GM19324 (cell line): ENCODE data around the gene TNK1.
"Not testable (repeated sequence)": the region's sequence is repeated elsewhere in the genome, so short reads cannot be mapped to it uniquely, and the experiment has no call there.

Experiments used
- ATAC-seq: cut with Tn5 transposase; IDR thresholded peaks from one replicate; pipeline ENCODE4 v1.9.1; 2021; ENCODE audit warnings: mild to moderate bottlenecking, moderate library complexity; ENCODE audit not compliant: unreplicated experiment, low FRiP score

TNK1 gene

DNA sequence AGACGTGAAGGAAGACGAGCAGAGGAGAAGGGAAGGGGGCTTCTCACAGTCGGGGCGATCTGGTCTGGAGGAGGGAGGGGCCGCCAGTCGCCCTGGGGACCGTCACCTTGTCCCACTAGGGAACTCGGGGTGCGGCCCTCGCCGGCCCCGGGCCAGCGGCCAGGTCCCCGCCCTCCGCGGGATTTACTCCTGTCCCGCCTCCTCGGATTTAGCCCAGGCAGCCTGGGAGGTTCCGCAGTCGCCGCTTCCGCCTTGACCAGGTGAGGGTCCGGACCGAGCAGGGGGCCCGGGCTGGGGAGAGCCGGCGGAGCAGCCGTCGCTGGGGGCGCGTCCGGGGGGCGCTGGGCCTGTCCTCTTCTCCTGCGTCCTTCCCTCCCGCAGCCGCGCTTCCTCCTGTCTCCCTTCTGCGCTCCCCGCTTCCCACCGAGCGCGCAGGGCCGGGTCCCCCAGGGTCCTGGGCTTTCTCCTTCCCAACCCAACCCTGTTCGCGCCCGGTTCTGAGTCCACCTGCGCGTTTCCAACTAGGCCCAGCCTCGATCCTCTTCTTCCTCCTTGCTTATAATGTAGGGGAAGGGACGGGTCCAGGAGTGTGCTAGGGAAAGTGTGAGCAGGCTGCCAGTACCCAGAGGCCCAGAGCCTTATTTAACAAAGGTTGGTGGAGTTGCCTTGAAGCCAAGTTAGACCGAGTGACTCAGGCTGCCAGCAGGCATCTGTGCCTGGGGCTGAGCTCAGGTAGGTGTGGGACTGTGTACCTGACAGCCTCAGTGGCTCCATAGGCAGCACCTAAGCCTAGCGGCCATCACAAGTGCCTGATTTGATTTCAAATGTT lies at the start of gene TNK1:
Gene TNK1 (plus strand): TSS at position 235 of the 829 bp plus-strand sequence. CDS start 1,838 bp downstream, outside the sequence.
- no peak for ATAC-seq

DNA sequence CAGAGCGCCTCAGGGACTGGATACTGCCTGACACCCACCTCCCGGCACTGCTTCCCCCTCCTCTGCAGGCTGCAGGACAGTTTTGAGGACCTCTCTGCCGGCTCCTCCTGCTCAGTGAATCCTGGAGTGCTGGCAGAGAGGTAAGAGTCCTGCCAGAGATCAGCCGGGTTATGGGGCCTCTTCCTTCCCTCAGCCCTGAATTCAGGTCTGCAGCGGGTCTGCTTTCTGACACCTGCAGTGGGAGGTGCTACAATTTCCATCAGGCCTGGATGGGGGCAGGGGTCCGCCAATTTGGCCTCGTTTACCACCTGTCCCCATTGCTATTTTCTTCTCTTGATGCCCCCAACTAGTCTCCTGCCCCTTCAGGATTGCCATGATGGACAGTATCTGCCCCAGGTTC lies 48.8 kb upstream of the TNK1 start:
- no peak for ATAC-seq

DNA sequence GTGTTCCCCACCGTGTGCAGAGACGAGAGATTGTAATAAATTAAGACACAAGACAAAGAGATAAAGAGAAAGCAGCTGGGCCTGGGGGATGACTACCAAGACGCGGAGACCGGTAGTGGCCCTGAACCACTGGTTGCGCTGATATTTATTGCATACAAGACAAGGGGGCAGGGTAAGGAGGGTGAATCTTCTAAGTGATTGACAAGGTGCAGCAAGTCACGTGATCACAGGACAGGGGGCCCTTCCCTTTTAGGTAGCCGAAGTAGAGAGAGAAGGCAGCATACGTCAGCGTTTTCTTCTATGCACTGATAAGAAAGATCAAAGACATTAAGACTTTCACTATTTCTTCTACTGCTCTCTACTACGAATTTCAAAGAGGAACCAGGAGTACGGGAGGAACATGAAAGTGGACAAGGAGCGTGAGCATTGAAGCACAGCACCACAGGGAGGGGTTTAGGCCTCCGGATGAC lies 48.3 kb upstream of the TNK1 start:
- ATAC-seq, result not testable (repeated sequence)

DNA sequence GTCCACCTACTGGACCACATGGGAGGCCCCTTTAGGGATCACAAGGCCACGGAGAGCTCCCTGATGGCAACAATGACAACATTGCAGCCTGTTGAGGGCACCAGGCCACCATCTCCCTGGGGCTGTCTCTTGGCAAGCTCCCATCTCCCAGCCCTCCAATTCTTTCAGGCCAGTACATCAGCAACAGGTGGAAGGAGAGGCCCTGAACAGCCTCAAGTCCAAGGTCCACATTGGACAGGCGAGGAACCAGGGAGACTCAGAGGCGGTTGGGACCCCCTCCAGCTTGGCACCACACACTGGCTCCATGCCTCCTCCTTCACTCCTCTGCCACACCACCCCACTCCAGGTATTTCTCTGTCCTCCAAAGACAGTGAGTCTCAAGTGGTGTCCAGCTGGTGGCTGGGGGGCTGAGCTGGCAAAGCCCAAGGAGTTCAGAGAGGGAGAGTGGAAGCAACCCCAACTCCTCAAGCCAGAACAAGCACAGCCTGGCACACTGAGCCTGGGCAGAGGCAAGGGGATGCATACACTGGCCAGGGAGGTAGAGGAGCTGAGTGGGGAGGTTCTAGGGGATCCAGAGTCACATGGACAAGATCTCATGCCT lies 45.9 kb upstream of the TNK1 start:
- ATAC-seq, result no peak

DNA sequence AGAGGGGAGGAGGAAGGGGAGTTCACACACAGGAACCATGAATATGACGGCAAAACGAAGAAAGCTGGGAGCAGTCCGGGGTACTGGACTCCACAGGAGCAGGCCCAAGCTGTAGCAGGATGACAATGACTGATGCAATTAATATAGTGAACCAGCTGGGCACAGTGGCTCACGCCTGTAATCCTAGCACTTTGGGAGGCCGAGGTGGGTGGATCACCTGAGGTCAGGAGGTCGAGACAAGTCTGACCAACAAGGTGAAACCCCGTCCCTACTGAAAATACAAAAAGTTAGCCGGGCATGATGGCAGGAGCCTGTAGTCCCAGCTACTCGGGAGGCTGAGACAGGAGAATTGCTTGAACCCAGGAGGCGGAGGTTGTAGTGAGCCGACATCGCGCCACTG lies 45.1 kb upstream of the TNK1 start:
- not testable (repeated sequence) for ATAC-seq

DNA sequence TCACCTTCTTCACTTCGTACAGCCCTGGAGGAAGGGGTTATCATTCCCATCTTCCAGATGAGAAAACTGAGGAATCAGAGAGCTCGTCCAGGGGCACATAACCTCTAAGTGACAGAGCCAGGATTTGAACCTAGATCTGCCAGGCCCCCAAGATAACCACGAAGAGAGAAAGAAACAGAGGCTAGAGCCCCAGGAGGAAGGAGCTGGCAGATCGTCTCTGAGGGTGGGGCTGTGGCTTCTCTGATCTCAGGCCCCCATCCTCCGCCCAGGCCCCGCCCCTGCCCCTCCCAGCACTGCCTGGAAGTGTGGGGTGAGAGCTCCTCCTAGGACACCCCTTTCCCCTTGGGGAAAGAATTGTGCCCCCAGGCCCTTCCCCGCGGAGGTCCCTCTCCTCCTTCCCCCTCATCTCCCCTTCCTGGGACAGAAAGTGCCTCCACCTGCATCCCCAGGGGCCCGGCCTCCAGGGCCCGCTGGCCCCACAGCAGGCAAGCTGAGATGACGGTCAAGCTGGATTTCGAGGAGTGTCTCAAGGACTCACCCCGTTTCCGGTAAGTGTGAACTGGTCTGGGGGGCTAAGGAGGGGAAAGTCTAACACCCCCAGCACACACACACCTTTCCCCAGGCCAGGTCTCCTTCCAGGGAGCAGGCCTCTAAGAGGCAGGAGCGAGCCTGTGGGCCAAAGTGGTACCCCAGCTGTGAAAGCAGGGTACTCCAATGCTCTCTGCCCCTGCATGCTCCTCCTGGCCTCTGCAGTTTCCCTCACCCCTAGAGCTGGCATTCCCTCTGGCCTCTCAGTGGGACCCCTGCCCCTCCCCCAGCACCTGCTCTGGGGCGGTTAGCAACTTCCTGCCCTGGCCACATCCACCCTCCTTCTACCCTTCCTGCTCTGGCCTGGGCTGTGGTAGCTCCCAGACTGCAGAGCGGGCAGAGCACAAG lies 44.4 kb upstream of the TNK1 start, which contains the start of gene ACAP1:
Gene ACAP1 (plus strand): TSS at position 290 of the 936 bp plus-strand sequence. CDS start 206 bp downstream, at position 496.
- ATAC-seq, result peak; percentile 75

DNA sequence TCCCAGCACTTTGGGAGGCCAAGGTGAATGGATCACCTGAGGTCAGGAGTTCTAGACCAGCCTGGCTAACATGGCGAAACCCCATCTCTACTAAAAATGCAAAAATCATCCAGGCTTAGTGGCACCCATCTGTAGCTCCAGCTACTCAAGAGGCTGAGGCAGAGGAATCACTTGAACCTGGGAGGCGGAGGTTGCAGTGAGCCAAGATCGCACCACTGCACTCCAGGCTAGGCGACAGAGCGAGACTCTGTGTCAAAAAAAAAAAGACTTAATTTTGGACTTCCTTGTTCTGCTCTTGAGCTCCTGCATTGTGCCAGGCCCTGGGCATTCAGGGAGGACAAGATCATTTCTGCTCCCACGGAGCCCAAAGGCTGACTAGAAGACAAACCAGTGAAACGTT lies 43.3 kb upstream of the TNK1 start:
- not testable (repeated sequence) for ATAC-seq

DNA sequence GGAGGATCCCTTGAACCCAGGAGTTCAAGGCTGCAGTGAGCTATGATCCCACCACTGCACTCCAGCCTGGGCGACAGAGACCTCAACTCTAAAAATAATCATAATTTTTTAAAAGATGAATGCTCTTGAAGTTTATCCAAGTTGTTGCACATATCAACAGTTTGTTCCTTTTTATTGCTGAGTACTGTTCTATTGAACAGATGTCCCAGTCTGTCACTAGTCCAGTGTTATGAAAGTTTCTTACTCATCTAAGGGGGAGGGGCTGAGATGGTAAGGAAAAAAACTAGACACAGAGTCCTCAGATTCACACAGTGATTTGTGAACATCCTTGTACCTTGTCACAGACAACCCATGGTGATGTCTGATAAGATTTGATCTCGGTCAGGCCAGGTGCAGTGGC lies 40.7 kb upstream of the TNK1 start:
- ATAC-seq, result no peak

DNA sequence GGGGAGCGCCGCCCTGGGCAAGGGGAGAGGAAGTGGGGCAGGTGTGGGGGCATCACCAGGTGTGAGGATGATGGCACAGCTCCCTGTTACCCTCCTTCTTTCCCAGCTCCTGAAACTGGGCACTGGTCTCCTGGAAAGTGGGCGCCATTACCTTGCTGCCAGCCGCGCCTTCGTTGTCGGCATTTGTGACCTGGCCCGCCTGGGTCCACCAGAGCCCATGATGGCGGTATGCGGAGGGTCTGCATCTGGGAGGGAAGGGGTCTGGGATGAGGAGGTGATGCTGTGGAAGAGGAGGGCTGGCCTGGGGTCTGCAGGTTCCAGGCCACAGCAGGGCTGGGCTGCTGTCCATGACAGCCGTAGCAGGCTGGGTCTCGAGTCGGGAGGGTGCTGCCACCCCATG lies 39.0 kb upstream of the TNK1 start:
- ATAC-seq, result no peak

DNA sequence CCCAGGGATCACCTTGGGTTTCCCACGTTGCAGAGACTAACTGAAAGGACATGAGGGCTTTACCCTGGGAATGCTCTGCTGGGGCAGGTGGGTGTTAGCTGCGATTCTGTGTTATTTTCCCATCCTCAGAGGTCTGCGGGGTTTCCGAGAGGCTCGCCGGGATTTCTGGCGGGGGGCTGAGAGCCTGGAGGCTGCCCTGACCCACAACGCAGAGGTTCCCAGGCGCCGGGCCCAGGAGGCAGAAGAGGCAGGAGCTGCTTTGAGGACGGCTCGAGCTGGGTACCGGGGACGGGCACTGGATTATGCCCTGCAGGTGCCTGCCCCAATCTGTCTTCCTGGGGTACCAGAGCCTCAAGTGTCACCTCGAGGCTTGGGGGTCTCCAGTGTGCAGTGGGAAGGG lies 37.6 kb upstream of the TNK1 start:
- ATAC-seq, result no peak

DNA sequence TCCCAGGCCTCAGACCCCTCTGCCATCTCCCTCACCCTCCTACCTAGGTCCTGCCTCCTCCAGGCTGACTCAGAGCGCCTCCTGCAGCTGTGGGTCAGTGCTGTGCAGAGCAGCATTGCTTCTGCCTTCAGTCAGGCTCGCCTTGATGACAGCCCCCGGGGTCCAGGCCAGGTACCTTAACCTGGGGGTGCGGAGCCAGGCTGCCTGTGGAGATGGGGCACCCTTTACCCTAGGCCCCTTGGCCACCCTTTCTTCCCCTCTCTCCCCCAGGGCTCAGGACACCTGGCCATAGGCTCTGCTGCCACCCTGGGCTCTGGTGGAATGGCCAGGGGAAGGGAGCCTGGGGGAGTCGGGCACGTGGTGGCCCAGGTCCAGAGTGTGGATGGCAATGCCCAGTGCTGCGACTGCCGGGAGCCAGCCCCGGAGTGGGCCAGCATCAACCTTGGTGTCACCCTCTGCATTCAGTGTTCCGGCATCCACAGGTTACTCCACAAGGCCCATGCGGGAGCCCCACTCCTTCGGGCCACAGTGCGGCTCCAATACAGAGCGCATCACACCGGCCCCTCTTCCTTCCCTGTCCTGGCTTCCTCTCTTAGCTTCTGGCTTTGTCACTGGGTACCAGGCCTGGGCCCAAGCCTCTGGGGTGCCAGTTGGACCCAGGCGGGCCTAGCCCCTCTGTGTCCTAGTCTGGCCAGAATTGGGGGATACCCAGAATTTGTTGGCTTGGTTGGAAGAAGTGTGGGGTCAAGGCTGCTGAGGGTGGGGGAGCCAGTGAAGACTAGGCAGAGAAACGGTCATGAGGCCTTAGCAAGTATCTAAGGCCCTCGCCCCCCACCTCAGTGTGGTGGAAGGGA lies 33.9 kb upstream of the TNK1 start:
- ATAC-seq, result no peak

DNA sequence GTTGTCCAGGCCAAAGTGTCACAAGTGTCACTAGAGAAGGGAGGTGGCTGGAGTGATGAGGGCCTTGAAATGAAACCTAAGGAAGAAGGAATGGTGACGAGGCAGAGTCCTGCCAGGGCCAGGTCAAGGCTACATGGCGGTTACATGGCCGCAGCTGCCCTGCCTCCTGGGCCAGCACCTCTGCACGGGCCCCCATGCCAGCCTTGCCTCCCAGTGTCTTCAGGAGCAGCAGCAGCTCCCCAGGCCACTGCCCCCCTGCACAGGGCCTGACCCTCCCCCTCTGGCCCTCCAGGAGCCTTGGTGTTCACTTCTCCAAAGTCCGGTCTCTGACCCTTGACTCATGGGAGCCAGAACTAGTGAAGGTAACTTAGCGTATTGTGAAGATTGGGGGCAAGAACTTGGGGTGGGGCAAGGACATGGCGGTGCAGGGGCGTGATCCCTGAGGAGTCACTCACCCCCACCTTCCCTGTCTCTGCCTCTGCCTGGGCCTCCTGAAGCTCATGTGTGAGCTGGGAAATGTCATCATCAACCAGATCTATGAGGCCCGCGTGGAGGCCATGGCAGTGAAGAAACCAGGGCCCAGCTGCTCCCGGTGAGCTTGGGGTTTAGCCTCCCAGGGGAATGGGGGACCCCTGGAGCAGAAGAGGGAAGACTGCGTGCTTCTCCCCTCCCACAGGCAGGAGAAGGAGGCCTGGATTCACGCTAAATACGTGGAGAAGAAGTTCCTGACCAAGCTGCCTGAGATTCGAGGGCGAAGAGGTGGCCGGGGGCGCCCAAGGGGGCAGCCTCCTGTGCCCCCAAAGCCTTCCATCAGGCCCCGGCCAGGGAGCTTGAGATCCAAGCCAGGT lies 33.0 kb upstream of the TNK1 start:
- ATAC-seq, result no peak

DNA sequence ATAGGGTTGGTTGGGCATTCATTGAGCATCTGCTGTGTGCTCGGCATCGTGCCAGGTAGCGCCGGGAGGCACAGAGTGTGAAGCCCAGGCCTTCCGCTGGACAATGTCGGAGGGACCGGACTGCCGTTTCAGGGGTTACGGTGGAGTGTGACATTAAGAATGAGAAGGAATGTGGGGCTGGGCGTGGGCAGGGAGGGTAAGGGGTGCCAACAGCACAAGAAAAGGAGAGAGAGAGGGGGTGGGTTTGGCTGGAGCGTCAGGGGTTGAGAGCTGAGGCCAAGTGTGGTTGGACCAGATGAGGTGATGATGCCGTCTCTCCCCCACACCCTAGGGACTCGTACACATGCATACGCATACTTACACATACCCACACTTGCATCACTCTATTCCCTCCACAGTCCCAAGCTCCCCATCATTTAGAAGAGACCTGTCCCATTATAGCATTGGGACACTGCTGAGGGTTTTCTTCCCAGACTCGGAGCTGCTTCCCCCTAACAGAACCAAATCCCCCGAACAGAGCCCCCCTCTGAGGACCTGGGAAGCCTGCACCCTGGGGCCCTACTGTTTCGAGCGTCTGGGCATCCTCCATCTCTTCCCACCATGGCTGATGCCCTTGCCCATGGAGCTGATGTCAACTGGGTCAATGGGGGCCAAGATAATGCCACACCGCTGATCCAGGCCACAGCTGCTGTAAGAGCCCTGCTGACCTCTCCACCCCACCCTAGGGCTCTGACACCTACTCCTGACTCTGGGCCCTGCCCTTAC lies 32.2 kb upstream of the TNK1 start:
- ATAC-seq, result no peak

DNA sequence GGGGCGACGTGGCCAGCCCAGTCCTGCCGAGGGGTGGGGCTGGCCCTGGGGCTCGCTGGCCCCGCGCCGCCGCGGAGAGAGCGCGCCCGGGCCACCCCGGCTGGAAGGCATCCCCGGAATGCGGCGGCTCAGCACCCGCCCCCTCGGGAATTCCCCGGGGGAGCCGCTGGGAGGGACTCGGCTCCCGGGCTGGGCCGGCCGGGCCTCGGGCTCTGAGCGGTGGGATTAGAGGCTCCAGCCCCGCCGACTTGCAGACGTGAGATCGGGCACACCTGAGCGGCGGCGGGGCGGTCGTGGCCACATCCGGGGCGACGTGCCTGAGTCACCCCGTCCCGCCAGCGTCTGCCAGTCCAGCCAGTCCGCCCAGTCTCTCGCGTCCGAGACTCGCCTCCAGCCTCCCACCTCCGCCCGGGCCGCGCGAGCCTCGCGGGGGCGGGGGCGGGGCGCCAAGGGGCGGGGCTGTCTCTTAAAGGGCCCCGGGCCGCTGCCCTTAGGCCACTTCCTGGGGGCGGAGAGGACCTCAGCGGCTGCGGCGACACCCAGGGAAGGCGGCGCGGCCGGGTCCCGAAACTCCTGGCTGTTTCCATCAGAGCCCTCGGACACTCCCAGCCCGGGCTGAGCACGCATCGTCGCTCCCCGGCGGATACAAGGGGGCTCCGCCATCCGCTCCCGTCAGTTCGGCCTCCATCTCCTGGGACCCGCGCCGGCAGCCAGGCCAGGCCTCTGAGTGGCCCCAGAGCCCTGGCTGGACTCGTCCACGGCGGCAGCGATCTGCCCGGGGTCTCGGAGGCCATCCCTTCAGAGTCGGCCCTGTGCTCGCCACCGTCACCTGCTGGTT lies 29.0 kb upstream of the TNK1 start, which contains the start of gene KCTD11:
Gene KCTD11 (plus strand): TSS at position 498 of the 838 bp plus-strand sequence.
- ATAC-seq, result peak; percentile 69

DNA sequence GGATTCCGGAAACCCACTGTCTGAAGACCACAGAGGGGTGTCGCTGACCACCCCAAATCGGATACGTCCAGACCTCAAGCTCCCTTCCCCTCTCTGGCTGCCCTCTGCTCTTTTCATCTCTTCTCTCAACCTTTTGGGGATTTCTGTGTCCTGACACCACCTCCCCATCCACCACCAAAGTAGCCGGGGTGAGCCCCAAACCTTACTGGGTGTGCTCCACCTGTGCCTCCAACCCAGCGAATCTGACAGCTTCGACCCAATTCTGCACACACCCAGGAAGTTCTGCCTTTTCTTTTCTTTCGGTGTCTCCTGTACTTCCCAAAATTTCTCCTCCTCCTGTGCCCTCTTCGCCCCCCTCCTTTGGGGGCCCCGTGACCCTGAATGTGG lies 28.4 kb upstream of the TNK1 start:
- no peak for ATAC-seq

DNA sequence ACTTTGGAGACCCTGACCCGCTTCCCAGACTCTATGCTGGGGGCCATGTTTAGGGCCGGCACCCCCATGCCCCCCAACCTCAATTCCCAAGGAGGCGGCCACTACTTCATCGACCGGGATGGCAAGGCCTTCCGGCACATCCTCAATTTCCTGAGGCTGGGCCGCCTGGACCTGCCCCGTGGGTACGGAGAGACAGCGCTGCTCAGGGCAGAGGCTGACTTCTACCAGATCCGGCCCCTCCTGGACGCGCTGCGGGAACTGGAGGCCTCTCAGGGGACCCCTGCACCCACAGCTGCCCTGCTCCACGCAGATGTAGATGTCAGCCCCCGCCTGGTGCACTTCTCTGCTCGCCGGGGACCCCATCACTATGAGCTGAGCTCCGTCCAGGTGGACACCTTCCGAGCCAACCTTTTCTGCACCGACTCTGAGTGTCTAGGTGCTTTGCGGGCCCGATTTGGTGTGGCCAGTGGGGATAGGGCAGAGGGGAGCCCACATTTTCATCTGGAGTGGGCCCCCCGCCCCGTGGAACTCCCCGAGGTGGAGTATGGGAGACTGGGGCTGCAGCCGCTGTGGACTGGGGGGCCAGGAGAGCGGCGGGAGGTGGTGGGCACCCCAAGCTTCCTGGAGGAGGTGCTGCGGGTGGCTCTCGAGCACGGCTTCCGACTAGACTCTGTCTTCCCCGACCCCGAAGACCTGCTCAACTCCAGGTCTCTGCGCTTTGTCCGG lies 27.8 kb upstream of the TNK1 start:
- no peak for ATAC-seq
